GM12878 (cell line): ENCODE data around the gene SAMSN1. TPM values are rescaled to one million over a fixed set of nuclear protein-coding genes. Genes with fewer than 3 reads are reported as not detected.

Experiments
- CUX1 ChIP-seq: IDR thresholded peaks from 2 replicates; pipeline ENCODE4 v1.6.1; 2012; ENCODE audit warnings: improper control_type of control experiment, low read depth, low read length; ENCODE audit not compliant: insufficient replicate concordance
- IRF4 ChIP-seq: IDR thresholded peaks from 2 replicates; pipeline ENCODE4 v1.6.1; 2011; ENCODE audit warnings: low read depth, low read length
- JUNB ChIP-seq: IDR thresholded peaks from 2 replicates; pipeline ENCODE4 v1.6.1; 2016; ENCODE audit warnings: antibody characterized with exemption, mild to moderate bottlenecking
- MEF2B ChIP-seq: fragments of 450-650 bp; IDR thresholded peaks from 2 replicates; pipeline ENCODE4 v1.6.1; 2018; ENCODE audit warnings: mild to moderate bottlenecking, moderate library complexity; ENCODE audit not compliant: partially characterized antibody, poor library complexity, severe bottlenecking
- MYB ChIP-seq: fragments of 150-350 bp; IDR thresholded peaks from 2 replicates; pipeline ENCODE4 v1.6.1; 2014; ENCODE audit warnings: mild to moderate bottlenecking, low read depth, low read length, borderline replicate concordance
- NFIC ChIP-seq: IDR thresholded peaks from 2 replicates; pipeline ENCODE4 v1.6.1; 2012; ENCODE audit warnings: low read depth, mild to moderate bottlenecking, inconsistent platforms, low read length, moderate library complexity
- NR2C2 ChIP-seq: IDR thresholded peaks from 2 replicates; pipeline ENCODE4 v1.6.1; 2011; ENCODE audit warnings: borderline replicate concordance, low read depth; ENCODE audit not compliant: control insufficient read depth, insufficient read length
- RAD51 ChIP-seq: fragments of 450-650 bp; IDR thresholded peaks from 2 replicates; pipeline ENCODE4 v1.6.1; 2016; ENCODE audit warnings: moderate library complexity, mild to moderate bottlenecking, inconsistent platforms
- RELB ChIP-seq: fragments of 450-650 bp; IDR thresholded peaks from 2 replicates; pipeline ENCODE4 v1.6.1; 2017; ENCODE audit warnings: low read depth, mild to moderate bottlenecking, moderate library complexity
- SMC3 ChIP-seq: IDR thresholded peaks from 2 replicates; pipeline ENCODE4 v1.6.1; 2011; ENCODE audit warnings: low read length, improper control_type of control experiment, borderline replicate concordance
- ZBTB33 ChIP-seq: fragments of 450-650 bp; IDR thresholded peaks from 2 replicates; pipeline ENCODE4 v1.6.1; 2017; ENCODE audit warnings: mild to moderate bottlenecking
- polyA plus RNA-seq, 11 experiments: library from polyadenylated mRNA; depleted of rRNA in 4 of 11; unstranded in 6 of 11; stranded (reverse) in 5 of 11; fragments of >200 nt; fragmentation: Nextera tagmentation in 4 of 11; fragmentation: Illumina TruSeq in 1 of 11; extraction: Ambion mirVana in 4 of 11; extraction: Trizol in 1 of 11; gene quantifications; 1 replicate in 1 of 11; 2 replicates in 10 of 11; pipeline versions ENCODE4 v1.2.1 to v1.2.3, GENCODE V29; 2011 to 2016; ENCODE audit warnings: inconsistent platforms in 2 of 11, missing spikeins in 2 of 11, low read depth in 1 of 11
- total RNA-seq, 4 experiments: library from RNA; depleted of rRNA in 3 of 4; stranded (reverse); fragments of >200 nt in 3 of 4; fragmentation: Illumina TruSeq in 1 of 4; extraction: Trizol in 1 of 4; gene quantifications; 2 replicates each; pipeline versions ENCODE4 v1.2.1 to v1.2.3, GENCODE V29; 2013 to 2021

The SAMSN1 gene
- total and polyA plus RNA-seq, 10 of the 15 experiments (the other 5 are each of a cell fraction or from before 2014, with no cell fraction given), result 23.2 to 102 (median 44.9) TPM

GRCh38 chr21:14559102-14559501 lies 13.0 kb upstream of the SAMSN1 start (continued):
- TF ChIP-seq RELB (peak; percentile 47; the same call in 1 of the 2 replicates), ZBTB33 (no peak), RAD51 (peak; percentile 28; the same call in 1 of the 2 replicates), MYB (no peak), NFIC (peak; percentile 36; the same call in 1 of the 2 replicates), CUX1 (no peak), JUNB (peak; percentile 18; the same call in 1 of the 2 replicates), MEF2B (peak; percentile 74), NR2C2 (no peak), SMC3 (peak; percentile 32; the same call in 1 of the 2 replicates), IRF4 (no peak)
